T-helper 1 cell treated with Interleukin-12 subunit alpha and Interleukin-12 subunit beta and Interleukin-4 antibody, amounts not matched to agents 30 ng/mL and 1 ng/mL, for 36 hours (primary cell): ENCODE results near the gene CRIM1. TPM values are rescaled to one million over a fixed set of nuclear protein-coding genes. Genes with fewer than 3 reads are reported as not detected.

Experiments
- intact Hi-C: fragments of 100-400 bp; cut with micrococcal nuclease; formaldehyde crosslinking; loops from one replicate; pipeline ENCODE4 v1.15.1; 2024
- total RNA-seq: library from RNA; stranded (reverse); gene quantifications from 2 replicates; pipeline ENCODE4 v1.2.3, GENCODE V29; 2022

CRIM1 gene
- total RNA-seq, 1 donor from 2014 or later: 11.4 TPM

DNA sequence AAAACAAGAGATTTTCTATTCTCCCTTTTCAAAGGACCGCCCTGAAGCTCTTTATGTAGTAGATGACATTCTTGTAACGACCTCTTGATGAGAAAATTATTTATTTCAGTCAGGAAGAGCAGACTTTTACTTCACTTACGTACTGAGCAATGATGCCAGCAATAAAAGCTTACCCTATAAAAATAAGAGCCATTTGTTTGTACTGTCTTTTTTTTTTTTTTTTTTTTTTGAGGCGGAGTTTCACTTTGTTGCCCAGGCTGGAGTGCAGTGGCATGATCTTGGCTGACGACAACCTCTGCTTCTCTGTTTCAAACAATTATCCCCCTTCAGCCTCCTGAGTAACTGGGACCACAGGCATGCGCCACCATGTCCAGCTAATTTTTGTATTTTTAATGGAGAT is 39.2 kb downstream of the CRIM1 start:
- intact Hi-C loops: no loop called here

GRCh38 chr2:36395866-36396265 is 40.3 kb downstream of the CRIM1 start:
- intact Hi-C loops: no loop called here

GRCh38 chr2:36396878-36397539 is 41.4 kb downstream of the CRIM1 start:
- intact Hi-C loops: no loop called here

DNA sequence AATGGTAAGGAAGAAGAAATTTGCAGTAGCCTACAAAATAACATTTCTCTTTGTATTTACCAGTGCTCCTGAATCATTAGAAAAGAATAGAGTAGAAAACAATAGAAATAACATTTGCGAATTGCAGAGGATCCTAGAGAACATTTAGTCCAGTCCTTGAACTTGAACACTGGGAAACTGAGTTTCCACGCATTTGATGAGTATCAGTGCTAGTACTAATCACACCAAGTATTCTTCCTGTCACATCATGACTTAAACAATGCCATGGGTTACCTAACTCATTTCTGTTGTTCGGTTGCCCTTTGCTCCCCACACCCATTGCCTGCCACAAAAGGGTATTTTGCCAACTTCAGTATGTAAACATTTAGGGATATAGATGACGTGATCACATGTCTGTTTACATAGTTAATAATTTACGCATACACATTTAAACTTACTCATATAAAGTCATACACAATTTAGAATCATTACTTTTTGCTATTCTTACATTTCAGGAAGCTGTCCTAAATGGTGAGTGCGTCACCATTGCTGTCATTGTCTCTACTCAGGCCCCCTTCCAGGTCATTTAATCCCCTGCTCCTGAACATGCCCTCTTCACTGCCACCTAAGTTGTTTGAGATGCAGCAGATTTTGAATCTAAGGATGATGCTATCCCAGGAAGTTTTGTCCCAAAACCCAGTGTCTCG is 42.3 kb downstream of the CRIM1 start:
- intact Hi-C loops: no loop called here

DNA sequence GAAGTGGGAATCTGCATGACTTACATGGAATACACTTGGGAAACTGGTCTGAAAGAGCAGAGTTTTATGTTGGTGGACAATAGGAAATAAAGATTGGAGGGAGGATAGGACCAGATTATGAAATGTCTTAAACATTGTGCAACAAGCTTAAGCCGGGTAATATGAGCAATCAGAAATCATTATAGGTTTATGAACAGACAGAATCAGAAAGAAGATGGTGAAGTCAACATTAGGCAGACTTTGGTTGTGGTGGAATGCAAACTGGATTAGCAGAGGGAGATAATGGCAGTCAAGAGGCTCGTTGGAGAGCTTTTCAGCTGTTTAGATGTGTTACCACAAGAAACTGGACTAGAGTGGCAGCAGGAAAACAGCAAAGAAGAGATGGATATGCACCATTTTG is 43.5 kb downstream of the CRIM1 start:
- intact Hi-C loops: no loop called here

DNA sequence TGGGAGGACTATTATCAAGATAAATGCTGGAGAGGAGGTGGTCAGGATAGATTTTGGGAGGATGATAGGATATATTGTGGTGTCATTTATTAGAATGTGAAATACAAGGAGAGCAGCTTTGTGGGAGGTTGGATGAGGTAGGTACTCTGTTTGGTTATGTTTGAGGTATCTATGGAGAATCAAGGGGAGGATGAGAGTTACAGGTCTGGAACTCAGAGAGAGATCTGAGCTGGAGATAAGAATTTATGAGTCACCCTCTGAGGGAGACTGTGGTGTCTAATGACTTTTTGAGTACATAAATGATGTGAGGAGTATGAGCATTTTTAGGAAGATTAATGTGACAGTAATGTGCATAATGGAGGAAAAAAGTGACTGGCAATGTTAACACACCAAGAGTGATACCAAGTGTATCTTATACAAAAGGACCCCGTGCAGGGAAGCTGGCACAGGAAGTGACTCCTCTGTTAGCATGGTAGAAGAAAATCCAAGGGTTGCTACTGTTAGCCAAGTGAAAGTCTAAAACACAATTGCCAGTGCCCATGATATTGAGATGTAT is 48.2 kb downstream of the CRIM1 start:
- intact Hi-C loops: no loop called here

DNA sequence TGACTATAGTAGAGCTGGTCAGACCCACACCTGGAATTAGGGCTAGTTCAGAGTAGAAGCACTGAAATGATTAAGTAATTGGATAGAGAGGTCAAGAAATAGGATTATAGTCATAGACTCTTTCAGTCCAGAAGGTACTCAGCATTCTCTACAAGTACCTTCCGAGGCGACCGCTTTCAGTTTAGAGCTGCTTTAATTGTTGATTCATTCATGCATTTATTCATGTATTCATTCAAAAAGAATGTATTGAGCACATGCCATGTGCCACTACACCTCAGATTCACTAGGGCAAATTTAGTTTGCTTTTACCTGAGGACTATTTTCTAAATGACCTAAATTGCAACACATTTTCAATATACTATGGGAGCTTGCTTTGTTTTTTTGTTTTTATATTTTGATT is 48.7 kb downstream of the CRIM1 start:
- intact Hi-C loops: no loop called here

DNA sequence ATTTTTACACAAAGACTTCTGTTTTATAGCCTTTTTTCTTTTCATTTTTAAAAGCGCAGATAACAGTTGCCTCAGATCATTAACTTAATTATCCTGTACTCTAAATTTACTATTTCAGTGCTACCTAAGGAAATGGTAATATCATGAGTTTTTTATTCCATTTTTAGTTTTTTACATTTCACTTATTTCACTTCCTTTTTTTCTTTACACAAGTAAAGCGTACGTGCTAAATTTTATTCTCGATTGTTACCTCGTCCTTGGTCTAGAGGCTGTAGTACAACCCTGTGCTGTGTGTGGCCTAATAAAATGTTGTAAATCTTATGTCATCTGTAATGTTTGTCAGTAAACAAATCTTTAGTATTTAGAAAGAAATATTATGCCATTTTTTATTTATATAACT is 49.2 kb downstream of the CRIM1 start:
- intact Hi-C loops: no loop called here

- intact Hi-C loops: no loop called here
These were observed 49.6 kb downstream of the CRIM1 start for GRCh38 chr2:36405183-36405582.

DNA sequence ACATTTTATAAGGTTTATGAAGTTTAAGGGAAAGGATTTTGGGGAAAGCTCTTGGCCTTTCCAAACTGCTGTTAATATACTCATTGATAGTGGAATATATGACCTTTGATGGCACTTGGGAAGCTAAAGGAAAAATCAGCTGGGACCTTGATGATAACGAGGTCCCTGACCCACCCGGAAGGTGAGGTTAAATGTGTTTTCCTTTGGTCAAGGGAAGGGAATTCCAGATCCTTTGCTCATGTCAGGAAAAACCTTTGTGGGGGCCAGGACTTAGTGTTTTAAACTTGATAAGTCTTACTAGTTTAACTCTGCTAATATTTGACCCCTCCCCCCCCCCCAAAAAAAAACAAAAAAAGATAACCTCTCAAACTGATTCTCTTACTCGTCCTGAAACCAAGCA is 50.7 kb downstream of the CRIM1 start:
- intact Hi-C loops: no loop called here

GRCh38 chr2:36407413-36407812 is 51.8 kb downstream of the CRIM1 start:
- intact Hi-C loops: no loop called here

- intact Hi-C loops: no loop called here
These were observed 52.7 kb downstream of the CRIM1 start for GRCh38 chr2:36408198-36408703.

GRCh38 chr2:36409335-36409734 is 53.8 kb downstream of the CRIM1 start:
- intact Hi-C loops: no loop called here

GRCh38 chr2:36409935-36410334 is 54.4 kb downstream of the CRIM1 start:
- intact Hi-C loops: no loop called here

GRCh38 chr2:36410681-36411080 is 55.1 kb downstream of the CRIM1 start:
- intact Hi-C loops: no loop called here

- intact Hi-C loops: no loop called here
These were observed 56.4 kb downstream of the CRIM1 start for GRCh38 chr2:36411962-36412444.

DNA sequence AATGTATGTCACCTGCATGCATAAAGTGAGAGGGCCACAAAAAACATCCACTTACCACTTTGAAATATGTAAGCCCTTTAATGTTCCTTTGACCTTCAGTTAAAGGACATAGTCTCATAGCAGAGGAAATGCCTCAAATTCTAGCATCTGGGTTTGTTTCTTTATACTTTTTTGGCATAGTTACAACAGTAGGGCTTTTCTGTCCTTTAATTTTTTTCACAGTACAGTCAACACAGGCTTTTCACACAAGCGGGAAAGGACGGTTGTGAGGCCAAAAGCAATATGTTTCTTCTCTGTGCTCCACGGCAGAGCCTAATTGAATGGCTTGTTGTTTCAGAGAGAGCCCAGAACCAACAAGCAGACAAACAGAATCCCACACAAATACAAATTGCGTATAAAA is 57.6 kb downstream of the CRIM1 start:
- intact Hi-C loops: no loop called here

- intact Hi-C loops: no loop called here
These were observed 58.7 kb downstream of the CRIM1 start for GRCh38 chr2:36414307-36414706.

DNA sequence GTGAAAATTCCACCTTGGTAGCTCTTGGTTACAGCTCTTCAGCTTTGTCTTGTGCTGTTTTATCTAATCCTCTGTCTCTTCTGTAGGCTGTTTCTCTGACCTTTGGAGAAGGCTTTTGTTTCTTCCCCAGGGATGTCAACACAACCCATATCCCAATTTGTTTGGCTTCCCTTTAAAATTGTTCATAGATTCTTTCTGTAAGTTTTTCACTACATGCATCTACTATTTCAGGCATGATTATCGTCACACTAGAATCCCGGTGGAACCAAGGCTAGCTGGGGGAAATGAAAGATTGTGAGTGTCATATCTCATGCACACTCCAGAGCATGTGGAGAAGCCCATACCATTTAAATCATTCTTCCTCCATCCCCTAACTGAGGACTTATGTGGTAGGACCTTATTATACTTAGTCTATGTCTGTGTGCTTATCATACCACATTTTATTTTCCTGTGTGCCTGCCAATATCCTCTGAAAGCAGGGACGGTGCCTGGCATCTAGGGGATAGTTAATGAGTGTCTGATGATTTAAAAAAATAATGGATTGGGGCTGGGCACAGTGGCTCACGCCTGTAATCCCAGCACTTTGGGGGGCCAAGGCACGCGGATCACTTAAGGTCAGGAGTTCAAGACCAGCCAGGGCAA is 59.9 kb downstream of the CRIM1 start:
- intact Hi-C loops: no loop called here

DNA sequence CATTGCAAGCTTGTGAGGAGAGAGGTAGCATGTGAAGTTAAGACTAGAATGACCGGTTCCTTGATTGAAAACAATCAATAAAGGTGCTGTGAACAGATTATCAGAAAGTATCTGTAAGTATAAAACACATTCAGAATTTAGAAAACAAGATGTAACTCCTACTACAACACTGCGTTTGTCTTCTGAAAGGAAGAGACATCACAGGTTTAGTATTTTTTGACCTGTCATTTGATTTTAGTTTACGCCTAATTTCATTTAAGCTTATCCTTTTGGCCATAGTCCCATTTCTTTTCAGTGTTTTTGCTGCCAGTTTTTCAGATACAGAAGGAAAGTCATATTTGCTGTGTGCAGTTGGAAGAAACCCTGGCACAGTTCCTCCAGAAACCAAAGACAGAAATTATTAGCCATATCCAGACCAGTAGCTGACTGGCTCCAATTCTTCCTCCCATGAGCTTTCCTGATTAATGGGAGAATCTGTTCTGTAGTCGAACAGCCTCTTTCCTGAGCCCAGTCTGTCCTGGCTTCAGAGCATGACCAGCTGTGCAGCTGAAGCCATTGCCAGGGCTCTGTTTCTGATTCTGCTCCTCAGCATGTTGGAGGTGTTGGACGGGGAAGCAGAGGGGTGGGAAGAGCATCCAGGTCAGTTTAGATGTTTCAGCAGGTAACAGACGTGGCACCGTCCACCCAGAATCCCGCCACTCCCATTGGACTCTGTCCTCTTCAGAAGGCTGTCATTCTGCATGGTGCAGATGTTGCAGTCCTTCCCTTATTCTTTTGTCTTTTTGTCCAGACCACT is 61.0 kb downstream of the CRIM1 start:
- intact Hi-C loops: no loop called here

DNA sequence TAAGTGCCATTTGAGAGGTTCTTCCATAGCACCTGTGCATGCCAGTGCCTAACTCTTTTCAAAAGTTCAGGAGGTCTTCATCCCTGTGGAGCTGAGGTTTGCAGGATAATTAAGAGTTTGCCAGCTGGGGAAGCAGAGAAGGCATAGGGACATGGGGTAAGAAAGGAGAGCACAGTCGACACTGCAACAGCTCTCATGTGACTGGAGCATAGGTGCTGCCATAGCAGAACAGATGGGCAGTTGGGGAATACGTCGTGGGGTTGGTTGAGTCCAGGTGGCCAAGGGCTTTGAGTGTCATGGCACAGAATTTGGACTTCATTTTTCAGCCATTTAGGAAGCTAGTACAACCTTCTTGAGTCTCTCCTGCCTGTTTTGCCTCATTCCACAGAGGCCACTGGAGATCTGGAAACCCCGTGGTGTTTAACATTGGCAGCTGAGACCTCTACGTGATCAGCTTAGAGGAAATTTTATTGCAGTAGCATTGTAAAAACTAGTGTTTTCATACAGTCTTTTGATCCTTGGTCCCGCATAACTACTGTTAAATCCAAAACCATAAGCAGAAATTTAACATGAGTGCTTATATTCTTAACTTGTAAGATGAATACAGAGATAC is 65.1 kb downstream of the CRIM1 start:
- intact Hi-C loops: no loop called here
